OCI-M1 (cell line): ENCODE data around the gene CLDN3.

ENCODE experiments used
- DNase-seq: peaks from one replicate; lab custom pipeline; 2025; lab: John Stamatoyannopoulos, UW

The CLDN3 gene

DNA sequence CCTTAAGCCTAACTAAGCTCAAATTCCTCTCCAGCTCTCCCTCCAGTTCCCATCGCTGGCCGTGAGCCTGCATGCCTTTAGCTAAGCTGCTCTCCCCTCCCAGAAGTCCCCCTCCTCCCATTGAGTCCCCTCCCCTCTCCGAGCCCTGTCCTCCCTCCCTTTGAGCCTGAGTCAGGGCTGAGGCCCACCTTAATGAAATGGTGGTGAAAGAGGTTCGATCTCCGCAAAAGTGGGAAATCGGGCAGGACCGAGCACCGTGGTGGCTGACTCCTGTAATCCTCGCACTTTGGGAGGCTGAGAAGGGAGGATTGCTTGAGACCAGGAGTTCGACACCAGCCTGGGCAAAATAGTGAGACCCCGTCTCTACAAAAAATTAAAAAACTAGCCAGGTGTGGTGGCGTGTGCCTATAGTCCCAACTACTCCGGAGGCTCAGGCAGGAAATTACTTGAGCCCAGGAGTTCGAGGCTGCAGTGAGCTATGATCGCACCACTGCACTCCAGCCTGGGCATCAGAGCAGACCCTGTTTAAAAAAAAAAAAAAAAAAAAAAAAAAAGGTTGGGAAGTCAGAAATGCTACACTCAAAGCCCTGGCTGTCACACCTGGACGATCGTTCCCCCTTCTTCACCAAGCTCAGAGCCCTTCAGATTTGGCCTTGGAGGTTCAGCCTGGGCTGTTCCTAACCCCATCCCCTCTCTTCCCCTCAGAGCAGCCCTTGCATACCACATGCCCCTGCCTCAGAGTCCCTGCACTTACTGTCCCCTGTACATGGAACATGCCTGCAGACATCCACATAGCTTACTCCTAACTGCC lies 995 bp upstream of the CLDN3 start:
- no peak for DNase-seq

DNA sequence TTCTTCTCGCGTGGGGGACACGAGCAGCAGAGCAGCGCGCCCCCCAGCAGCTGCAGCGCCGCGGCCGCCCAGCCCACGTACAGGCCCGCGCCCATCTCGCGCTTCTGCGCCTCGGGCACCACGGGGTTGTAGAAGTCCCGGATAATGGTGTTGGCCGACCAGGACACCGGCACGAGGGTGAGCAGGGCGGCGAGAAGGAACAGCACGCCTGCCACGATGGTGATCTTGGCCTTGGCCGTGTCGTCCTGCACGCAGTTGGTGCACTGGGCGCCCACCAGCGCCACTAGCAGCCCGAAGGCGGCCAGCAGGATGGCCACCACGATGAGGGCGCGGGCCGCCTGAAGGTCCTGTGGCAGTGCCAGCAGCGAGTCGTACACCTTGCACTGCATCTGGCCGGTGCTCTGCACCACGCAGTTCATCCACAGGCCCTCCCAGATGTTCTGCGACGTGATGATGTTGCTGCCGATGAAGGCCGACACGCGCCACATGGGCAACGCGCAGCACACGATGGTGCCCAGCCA lies 529 bp downstream of the CLDN3 start:
- DNase-seq, result no peak

DNA sequence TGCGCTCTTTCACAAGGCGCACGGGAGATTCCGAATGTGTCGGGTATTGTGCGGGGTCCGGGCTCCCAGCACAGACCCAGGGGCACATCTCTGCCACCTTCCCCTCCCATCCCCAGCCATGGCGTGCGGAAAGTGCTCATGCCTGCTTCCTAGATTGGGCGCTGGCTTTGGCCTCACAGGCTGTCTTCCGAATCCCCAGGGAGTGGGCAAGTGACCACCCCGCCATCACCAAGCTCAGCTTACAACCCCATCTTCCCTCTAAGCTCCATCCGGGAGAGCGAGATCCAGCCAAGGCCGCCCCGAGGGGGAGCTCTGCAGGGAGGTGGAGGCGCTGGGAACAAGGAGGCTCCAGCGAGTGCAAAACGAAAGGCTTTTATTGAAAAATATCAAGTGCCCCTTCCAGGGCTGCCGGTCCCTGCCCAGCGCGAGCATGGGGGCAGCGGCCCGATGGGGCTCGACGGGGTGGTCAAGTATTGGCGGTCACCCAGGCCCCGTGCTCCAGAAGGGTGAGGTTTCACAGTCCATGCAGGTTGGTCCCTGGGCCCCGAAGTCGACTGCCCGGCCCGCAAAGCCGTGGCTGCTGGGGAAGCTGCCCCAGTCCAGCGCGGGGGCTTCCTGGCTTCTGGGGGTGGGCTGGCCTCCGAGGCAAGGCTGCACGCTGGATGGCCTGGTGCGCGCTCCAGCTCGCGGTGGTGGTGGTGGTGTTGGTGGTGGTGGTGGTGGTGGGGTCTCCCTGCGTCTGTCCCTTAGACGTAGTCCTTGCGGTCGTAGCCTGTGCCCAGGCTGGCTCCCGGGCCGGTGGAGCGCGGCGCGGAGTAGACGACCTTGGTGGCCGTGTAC lies 1.2 kb downstream of the CLDN3 start:
- no peak for DNase-seq

GRCh38 chr7:73766556-73767229 lies 3.4 kb downstream of the CLDN3 start:
- DNase-seq, result no peak

GRCh38 chr7:73762659-73762999 lies 7.4 kb downstream of the CLDN3 start:
- DNase-seq, result no peak

GRCh38 chr7:73761854-73762658 lies 8.0 kb downstream of the CLDN3 start:
- no peak for DNase-seq

DNA sequence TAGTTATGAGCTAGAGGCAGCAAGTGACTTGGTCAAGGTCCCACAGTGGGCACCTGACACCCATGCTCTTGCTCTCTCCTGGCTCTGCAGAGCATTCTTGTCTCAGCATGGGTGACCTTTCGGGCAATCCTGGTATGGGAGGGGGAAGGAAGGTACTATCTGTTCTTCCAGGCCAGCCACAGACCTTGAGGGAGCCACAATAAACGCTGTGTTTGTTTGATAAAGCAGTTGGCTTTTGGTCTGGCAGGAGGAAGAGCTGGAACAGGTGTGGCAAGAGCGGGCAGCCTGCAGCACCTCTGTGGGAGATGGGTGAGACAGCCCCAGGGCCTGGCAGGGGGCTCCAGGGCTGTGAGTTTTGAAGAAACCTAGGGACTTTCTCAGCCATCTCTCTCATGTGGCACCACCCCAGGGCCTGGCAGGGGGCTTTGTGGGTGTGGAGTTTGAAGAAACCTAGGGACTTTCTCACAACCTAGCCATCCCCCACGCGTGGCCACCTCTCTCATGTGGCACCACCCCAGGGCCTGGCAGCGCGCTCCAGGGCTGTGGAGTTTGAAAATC lies 11.4 kb downstream of the CLDN3 start:
- peak; percentile 93 for DNase-seq

DNA sequence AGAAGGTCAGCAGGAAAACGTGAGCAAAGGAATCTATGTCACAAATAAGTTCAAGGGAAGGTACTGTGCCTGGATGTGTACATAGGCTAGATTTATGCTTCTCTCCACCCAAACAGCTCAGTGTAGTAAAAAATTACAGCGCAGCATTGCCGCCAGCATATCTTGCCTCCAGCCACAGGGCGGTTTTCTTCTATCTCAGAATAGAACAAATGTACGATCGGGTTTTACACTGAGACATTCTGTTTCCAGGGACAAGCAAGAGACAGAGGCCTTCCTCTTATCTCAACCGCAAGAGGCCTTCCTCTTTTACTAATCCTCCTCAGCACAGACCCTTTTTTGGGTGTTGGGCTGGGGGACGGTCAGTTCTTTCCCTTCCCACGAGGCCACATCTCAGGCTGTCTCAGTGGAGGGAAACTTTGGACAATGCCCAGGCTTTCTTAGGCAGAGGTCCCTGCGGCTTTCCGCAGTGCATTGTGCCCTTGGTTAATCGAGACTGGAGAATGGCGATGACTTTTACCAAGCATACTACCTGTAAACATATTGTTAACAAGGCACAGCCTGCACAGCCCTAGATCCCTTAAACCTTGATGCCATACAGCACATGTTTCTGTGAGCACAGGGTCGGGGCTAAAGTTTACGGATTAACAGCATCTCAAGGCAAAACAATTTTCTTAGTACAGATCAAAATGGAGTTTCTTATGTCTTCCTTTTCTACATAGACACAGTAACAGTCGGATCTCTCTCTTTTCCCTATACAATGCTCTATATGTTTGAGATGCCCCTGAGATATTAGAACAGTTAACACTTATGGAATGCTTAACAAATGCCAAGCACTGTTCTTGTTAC lies 19.9 kb downstream of the CLDN3 start:
- DNase-seq, result peak; percentile 99

DNA sequence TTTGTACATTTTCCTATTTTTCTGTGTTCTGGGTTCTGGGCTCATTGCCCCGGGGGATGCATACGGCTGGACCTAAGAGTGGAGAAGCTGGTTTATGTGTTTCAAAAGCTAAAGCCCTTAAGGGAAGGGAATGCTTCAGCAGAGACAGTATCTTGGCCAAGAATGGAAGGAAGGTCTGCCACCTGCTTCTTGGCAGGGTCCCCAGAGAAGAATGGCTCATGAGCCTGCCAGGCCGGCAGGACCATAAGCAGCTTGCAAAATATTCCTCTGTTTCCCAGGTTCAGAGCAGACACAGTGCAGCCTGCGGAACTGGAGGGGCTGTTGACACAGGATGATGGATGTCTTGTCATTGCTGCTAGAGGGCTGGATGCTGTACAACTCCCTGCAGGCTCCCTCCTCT lies 23.7 kb downstream of the CLDN3 start:
- no peak for DNase-seq

- no peak for DNase-seq
These were observed 27.1 kb downstream of the CLDN3 start for GRCh38 chr7:73742753-73743641.

- DNase-seq, result no peak
These were observed 27.7 kb downstream of the CLDN3 start for GRCh38 chr7:73742338-73742752.

DNA sequence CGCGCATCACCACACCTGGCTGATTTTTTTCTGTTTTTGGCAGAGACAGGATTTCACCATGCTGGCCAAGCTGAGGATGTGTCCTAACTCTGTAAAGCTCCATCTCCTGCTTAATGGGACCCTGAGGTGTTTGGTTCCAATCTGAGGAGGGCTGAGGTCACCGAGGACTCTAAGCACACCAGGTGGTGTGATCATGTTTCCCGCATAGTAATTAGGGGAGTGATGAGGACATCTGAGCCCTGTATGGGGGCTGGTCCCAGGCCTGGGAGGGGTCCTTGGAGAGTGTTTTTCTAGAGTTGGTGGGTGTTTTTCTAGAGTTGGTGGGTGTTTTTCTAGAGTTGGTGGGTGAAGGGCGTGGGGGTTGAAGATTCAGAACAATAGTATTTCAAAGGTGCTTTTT lies 28.5 kb downstream of the CLDN3 start:
- DNase-seq, result no peak

GRCh38 chr7:73740771-73741170 lies 29.3 kb downstream of the CLDN3 start:
- no peak for DNase-seq

- no peak for DNase-seq
These were observed 29.9 kb downstream of the CLDN3 start for GRCh38 chr7:73740212-73740611.

- no peak for DNase-seq
These were observed 30.7 kb downstream of the CLDN3 start for GRCh38 chr7:73739387-73739767.

GRCh38 chr7:73738612-73739386 lies 31.3 kb downstream of the CLDN3 start, which contains the start of gene ABHD11:
ABHD11 (minus strand) TSS chr7:73738802; CDS start chr7:73738770, 32 bp downstream.
- peak; percentile 99 for DNase-seq

GRCh38 chr7:73738220-73738611 lies 31.9 kb downstream of the CLDN3 start:
- peak; percentile 88 for DNase-seq

- no peak for DNase-seq
These were observed 32.4 kb downstream of the CLDN3 start for GRCh38 chr7:73737491-73738219.
